ENCODE data around the gene GSS.

GSS gene

GRCh38 chr20:34977365-34978091 is 21.9 kb upstream of the GSS start:
- DNase-seq (ENCODE audit: low read depth): no peak
- H3K4me3 ChIP-seq (ENCODE audit: low read depth, low read length): no peak overlapping the region
- TF ChIP-seq CTCF (IDR thresholded peaks at IDR 0.05; ENCODE audit: low read depth, low read length, missing control alignments): no peak

- TF ChIP-seq CTCF (IDR thresholded peaks at IDR 0.05; ENCODE audit: low read depth, low read length, missing control alignments): no peak
- H3K4me3 ChIP-seq (ENCODE audit: low read depth, low read length): no peak overlapping the region
- DNase-seq (ENCODE audit: low read depth): no peak
These were observed 20.7 kb upstream of the GSS start for GRCh38 chr20:34976286-34976685.

DNA sequence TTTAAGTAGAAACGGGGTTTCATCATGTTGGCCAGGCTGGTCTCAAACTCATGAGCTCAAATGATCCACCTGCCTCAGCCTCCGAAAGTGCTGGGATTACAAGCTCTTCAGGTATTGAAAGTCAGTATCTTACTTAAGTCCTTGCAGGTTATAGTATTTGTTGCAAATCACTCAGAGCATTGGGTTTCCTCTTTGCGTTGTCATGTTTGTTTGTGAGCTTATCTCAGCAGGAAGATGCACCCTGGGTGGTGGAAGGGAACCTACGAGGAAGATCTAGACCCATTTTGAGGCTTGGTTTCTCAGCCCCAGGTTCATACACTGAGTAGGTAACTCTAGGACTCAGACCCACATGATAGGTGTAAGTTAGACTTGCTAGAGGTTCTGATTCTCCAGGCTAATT is 18.6 kb upstream of the GSS start:
- H3K4me3 ChIP-seq (ENCODE audit: low read depth, low read length): no peak overlapping the region
- TF ChIP-seq CTCF (IDR thresholded peaks at IDR 0.05; ENCODE audit: low read depth, low read length, missing control alignments): no peak
- no peak for DNase-seq (ENCODE audit: low read depth)

GRCh38 chr20:34971561-34972235 is 16.1 kb upstream of the GSS start:
- TF ChIP-seq CTCF (IDR thresholded peaks at IDR 0.05; ENCODE audit: low read depth, low read length, missing control alignments): no peak
- no peak for DNase-seq (ENCODE audit: low read depth)

GRCh38 chr20:34970846-34971560 is 15.4 kb upstream of the GSS start:
- no peak for DNase-seq (ENCODE audit: low read depth)
- TF ChIP-seq CTCF (IDR thresholded peaks at IDR 0.05; ENCODE audit: low read depth, low read length, missing control alignments): no peak
- H3K4me3 ChIP-seq (ENCODE audit: low read depth, low read length): no peak overlapping the region

More at GRCh38 chr20:34971561-34972235, 16.1 kb upstream of the GSS start:
- H3K4me3 ChIP-seq (ENCODE audit: low read depth, low read length): no peak overlapping the region

- DNase-seq (ENCODE audit: low read depth): no peak
- no peak overlapping the region for H3K4me3 ChIP-seq (ENCODE audit: low read depth, low read length)
- TF ChIP-seq CTCF (IDR thresholded peaks at IDR 0.05; ENCODE audit: low read depth, low read length, missing control alignments): no peak
These were observed 14.7 kb upstream of the GSS start for GRCh38 chr20:34970193-34970840.
